RWPE1 (cell line): Measurements from ENCODE around the gene CHN2.

Experiments used
- CTCF ChIA-PET: fragments of 350-600 bp; sonication (Branson Sonifier 250); formaldehyde crosslinking; extraction: SDS; loops from one replicate; lab custom pipeline; 2021; lab: Yijun Ruan, JAX
- POLR2A ChIA-PET: fragments of 400-600 bp; formaldehyde crosslinking; extraction: SDS; loops from one replicate; lab custom pipeline; 2020; ENCODE audit warnings: antibody characterized with exemption; ENCODE audit not compliant: low non-redundant PET; lab: Yijun Ruan, JAX
- DNase-seq: peaks from one replicate; pipeline ENCODE4 v3.0.0; 2012; ENCODE audit warnings: low spot score
- H3K27ac ChIP-seq: fragments of 450-650 bp; 2 replicates; pipeline ENCODE4 v1.5.1; 2017
- CTCF ChIP-seq: fragments of 450-650 bp; conservative IDR thresholded peaks from 2 replicates; pipeline ENCODE4 v1.5.1; 2017; ENCODE audit warnings: low read depth, mild to moderate bottlenecking

Gene CHN2

GRCh38 chr7:29505931-29506330 lies 311.4 kb downstream of the CHN2 start:
- TF ChIP-seq CTCF = no peak
- ChIA-PET POLR2A (no interaction called here), CTCF (interaction anchor here (0.8 kb wide), 1 partner anchor 43 kb away, joined by 3 read pairs; no protein-coding TSS in a partner anchor)
- DNase-seq = no peak
- H3K27ac ChIP-seq = no peak overlapping the region

- TF ChIP-seq CTCF = no peak
- ChIA-PET CTCF (no interaction called here), POLR2A (no interaction called here)
- H3K27ac ChIP-seq = no peak overlapping the region
- no peak for DNase-seq
Observed at GRCh38 chr7:29508608-29509007, 314.0 kb downstream of the CHN2 start.

- no peak overlapping the region for H3K27ac ChIP-seq
- CTCF ChIA-PET = no interaction called here
- DNase-seq = no peak
- TF ChIP-seq CTCF = no peak
- POLR2A ChIA-PET = no interaction called here
Observed at GRCh38 chr7:29510028-29510427, 315.5 kb downstream of the CHN2 start.

GRCh38 chr7:29511337-29511736 lies 316.8 kb downstream of the CHN2 start:
- H3K27ac ChIP-seq = no peak overlapping the region
- CTCF ChIA-PET = no interaction called here
- no peak for TF ChIP-seq CTCF
- DNase-seq = no peak
- POLR2A ChIA-PET = no interaction called here

GRCh38 chr7:29511851-29512250 lies 317.3 kb downstream of the CHN2 start:
- TF ChIP-seq CTCF = no peak
- CTCF ChIA-PET = no interaction called here
- POLR2A ChIA-PET = no interaction called here
- H3K27ac ChIP-seq = no peak overlapping the region
- DNase-seq = no peak

GRCh38 chr7:29516491-29516890 lies 321.9 kb downstream of the CHN2 start:
- no peak for TF ChIP-seq CTCF
- CTCF ChIA-PET = no interaction called here
- no peak overlapping the region for H3K27ac ChIP-seq
- POLR2A ChIA-PET = no interaction called here
- DNase-seq = no peak

GRCh38 chr7:29518616-29519015 lies 324.0 kb downstream of the CHN2 start:
- no peak overlapping the region for H3K27ac ChIP-seq
- CTCF ChIA-PET = no interaction called here
- no peak for TF ChIP-seq CTCF
- no peak for DNase-seq
- POLR2A ChIA-PET = no interaction called here
